Activated naive CD4-positive, alpha-beta T cell treated with anti-CD3 and anti-CD28 coated beads, Interleukin-2, amount 50 U/mL, for 16 hours (primary cell): ENCODE results near the gene DNM3.

Experiments used
- DNase-seq: peaks from one replicate; pipeline ENCODE4 v3.0.0-alpha.2; 2020

DNM3 gene

GRCh38 chr1:171931752-171932151 is 90.5 kb downstream of the DNM3 start:
- DNase-seq: no peak

DNA sequence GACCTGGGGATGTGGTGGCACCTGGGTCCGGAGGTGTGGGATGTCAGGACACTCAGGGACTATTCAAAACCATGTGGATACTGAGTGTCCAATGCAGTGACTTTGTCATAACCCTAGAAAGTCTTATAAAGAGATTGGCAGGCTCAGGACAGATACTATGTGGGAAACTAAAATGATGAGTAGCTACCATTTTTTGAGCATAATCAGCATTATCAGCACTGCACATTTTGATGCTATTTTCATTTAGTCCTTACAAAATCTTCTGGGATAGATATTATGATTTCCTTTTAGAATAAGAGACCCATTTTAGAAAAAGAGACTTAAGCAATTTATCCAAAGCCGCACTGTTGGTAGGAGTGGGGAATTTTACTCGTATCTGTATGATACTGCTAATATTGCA is 93.4 kb downstream of the DNM3 start:
- DNase-seq: no peak

- DNase-seq: no peak
Measured at GRCh38 chr1:171935086-171935485, 93.8 kb downstream of the DNM3 start.

GRCh38 chr1:171935664-171936063 is 94.4 kb downstream of the DNM3 start:
- DNase-seq: no peak

DNA sequence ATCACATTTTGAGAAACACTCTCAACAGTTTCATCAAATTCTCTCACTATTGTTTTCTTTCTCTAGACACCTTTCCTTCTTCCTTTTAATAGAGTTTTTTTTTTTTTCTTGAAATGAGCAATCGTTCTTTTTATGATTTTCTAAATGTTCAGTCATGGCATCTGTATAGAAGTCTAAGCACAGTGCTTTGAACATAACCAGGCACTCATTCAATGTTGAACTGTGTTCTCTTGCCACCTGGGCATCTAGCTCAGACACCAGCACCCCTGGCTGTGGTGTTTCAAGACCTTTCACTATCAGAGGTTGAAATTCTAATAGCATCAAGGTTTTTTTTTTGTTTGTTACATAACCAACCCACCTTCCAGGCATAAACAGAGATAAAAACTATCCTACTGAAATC is 96.6 kb downstream of the DNM3 start:
- DNase-seq: no peak

GRCh38 chr1:171939740-171940139 is 98.4 kb downstream of the DNM3 start:
- no peak for DNase-seq

DNA sequence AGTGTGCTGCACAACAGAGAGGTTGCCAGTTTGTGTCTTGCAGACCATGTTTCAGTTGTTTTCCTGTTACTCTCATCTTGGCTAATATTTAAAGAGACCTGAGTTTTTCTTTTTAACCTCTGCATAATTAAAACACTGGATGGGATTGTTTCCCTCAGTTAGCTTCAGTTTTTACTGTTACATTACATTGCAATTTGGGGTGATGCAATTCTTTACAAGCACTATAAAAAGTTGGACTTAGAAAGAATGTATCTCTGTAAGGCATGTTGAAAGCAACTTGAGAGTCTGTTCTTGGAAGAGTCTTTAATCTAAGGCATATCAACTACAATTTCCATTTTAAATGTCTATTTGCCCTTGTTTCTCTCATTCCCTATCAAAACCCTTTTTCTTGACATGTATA is 99.1 kb downstream of the DNM3 start:
- no peak for DNase-seq

DNA sequence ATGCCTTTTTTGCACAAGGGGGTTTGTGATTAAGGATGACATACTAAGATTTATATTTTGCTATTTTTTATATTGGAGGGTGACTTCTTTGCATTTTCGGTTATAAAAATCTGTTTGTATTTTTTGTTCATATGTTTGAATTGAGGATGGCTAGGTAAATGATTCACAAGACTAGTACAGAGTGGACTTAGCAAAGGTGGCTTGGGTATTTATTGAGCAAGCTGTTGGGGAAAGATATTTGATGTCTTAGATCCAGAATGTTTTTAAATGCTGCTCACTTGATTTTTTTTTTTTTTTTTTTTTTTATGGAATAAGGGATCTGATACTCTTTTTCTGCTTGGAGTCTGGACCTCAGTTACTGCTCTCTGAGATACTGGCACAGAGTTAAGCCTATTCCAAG is 100.6 kb downstream of the DNM3 start:
- DNase-seq: no peak

DNA sequence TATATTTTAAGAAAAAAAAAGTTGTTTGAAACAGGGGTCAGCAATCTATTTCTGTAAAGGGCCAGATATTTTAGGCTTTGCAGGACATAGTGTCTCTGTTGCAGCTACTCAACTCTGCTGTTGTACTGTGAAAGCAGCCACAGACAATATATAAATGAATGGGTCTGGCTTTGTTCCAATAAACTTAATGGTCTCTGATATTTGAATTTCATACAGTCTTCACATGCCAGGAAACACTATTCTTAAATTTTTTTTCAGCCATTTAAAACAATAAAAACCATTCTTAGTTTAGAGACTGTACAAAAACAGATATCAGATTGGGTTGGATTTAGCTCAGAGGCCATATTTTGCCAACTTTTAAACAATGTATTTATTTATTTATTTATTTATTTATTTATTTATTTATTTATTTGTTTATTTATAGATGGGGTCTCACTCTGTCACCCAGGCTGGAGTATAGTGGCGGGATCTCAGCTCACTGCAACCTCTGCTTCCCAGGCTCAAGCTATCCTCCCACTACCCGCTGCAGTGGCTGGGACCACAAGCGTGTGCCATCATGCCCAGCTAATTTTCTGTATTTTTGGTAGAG is 102.8 kb downstream of the DNM3 start:
- no peak for DNase-seq

- no peak for DNase-seq
Measured at GRCh38 chr1:171948511-171948910, 107.2 kb downstream of the DNM3 start.

- no peak for DNase-seq
Measured at GRCh38 chr1:171949316-171949715, 108.0 kb downstream of the DNM3 start.

DNA sequence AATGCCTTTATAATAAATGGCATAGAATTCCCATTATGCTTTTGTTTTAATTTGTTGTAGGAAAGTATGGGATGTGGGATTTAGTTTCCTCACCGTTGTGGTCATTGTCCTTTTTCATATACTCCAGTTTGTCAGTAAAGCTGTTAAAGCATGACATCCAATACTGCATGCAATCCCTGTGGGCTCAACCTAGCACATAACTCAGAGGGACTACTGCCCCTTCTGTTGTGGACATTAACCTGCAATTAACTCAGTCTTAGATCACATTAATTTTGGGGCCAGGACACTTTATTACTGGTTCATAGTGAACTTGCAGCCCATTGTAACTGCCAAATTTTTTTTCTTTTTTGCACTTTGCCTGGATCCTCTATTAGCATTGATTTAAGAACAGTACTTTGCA is 112.5 kb downstream of the DNM3 start:
- DNase-seq: no peak

DNA sequence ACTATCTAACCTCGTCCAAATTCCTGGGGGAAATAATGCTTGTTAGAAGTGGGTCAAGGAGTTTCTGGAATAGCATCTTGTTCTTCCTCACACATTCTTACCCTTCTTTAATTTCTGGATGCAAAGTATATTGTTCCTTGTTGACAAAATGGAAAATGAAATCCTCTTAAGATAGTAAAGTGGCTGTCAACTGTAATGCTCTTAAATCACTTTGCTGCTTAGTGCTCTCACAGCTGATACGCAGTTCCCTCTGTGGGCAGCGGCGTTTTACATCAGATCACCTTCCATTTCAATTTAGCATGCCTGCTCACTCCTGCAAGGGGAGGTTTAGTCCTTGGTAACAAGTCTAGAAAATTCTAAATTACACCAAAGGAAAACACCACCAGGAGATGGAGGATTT is 113.1 kb downstream of the DNM3 start:
- DNase-seq: no peak

DNA sequence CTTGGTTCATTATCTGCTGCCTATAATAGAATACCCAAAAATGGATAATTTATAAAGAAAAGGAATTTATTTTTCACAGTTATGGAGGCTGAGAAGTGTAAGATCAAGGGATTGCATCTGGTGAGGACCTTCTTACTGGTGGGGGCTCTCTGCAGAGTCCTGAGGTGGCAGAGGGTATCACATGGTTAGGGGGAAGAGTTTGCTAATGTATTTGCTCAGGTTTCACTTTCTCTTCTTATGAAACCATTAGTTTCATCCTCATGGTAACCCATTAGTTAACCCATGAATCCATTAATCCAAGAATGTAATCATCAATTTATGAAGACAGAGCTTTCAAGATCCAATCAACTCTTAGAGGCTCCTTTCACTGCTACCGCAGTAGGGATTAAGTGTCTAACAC is 120.6 kb downstream of the DNM3 start:
- DNase-seq: no peak

GRCh38 chr1:171963762-171964161 is 122.5 kb downstream of the DNM3 start:
- DNase-seq: no peak

DNA sequence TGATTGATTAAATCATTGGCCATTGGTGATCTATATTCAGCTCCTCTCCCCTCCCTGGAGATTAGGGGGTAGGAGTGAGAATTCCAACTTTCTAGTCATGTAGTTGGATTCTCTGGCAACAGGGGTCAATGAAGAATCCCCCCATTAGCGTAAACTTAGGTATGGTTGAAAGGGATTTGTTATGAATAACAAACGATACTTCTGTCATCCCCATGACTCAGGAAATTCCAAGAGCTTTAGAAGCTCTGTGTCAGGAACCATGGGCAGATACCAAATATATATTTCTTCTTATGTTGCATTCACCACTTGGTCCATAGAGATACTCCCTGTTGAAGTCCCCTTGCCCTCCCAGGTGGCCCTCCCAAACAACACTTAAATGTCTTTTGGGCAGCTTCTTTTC is 124.5 kb downstream of the DNM3 start:
- no peak for DNase-seq

DNA sequence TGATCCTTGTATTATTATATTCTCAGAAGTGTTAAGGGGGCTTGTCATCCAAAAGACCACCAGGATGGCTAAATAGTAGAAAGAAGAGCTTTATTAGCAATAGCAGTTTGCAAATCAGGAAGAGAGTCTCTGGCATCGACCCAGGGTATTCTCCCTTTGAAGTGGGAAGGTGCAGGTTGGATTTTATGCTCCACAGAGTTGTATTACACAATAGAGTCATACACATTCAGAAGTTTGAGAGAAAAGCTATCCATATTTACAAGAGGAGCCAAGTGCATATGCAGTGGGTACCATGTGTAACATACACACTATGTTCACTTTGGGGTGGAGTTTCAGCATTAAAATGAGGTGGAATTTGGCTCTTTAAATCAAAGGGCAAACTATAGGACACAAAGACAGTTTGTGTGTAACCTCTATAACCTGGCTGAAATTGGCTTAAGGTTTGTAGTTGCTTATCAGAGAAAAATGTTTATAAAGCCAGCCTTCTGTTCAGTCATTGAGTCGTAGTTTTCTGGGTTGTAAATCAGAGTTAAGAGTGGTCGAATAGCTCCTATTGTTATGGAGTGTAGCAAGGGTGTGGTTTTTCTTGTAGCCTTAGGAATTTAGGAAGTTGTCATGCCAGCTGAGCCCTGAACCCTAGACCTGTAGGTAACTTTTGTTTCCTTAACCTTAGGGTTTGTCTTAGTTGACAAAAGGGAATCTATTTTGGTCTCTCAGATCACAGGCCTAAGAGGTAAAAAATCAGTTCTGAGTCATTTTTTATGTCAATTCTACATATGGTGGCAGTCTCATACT is 125.3 kb downstream of the DNM3 start:
- no peak for DNase-seq

DNA sequence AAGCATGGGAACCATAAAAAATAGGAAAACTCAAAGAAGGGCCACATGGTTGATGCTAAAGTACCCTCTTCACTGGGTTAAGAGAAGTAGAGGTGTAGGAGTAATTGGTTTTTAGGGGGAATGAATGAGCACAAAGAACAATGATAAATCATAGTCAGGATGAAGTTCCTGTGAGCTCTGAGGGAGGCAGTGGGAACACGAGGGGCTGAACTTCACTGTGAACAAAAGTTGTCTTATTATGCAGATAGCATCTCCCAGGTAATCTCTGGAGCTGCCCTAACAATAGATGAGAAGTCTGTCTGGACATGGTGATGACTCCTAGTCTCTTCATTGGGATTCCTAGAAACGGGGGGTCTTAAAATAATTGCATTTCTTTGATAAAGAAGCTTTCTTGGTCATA is 127.9 kb downstream of the DNM3 start:
- DNase-seq: no peak

DNA sequence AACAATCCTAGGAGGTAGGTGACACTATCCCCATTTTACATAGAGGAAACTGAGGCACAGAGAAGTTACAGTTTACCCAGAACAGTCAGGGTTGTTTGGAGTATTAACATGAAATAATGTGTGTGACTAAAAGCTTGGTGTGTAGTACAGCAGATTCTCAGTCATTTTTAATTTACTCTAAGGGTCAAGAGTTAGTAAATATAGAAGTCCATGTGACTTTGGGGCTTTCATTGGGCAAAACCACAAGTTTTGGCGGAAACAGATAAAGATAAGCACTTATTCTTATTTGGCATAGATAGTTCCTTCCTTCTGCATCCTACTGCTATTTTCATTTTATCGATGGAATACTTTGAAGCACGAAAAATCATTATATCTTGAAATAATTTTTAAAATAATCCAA is 128.5 kb downstream of the DNM3 start:
- DNase-seq: no peak

- DNase-seq: no peak
Measured at GRCh38 chr1:171972846-171973245, 131.5 kb downstream of the DNM3 start.

DNA sequence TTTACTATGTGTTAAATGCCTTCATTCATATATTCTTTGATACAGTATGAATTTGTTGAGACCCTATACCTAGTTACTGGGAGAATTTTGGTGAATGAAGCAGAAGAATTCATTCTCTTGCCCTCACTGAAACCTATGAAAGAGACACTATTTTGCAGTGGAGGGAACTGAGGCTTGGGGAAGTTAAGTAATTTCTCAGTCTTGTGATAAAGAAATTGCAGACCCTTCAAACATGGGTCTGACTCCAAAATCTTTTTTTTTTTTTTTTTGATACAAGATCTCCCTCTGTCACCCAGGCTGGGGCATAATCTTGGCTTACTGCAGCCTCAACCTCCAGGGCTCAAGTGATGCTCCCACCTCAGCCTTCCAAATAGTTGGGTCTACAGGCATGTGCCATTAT is 132.1 kb downstream of the DNM3 start:
- no peak for DNase-seq

DNA sequence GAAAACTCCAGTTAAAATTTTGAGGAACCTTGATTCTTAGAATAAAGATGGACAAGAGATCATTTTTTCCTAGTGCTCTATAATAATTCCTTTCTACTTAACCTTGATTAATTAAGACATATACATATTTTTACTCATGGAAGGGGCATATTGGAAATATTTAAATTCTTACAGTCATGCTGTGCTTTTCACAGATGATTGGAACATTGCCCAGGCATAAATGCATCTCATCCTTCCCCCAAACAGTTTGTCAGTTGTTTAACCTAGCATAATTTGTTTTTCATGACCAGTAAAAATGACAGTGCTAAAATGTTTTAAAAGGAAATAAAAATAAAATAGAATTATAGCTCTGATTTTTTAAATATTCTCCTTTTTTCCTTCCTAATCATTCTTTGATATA is 140.0 kb downstream of the DNM3 start:
- no peak for DNase-seq

GRCh38 chr1:171983584-171983983 is 142.3 kb downstream of the DNM3 start:
- DNase-seq: no peak

- no peak for DNase-seq
Measured at GRCh38 chr1:171984262-171984661, 143.0 kb downstream of the DNM3 start.

GRCh38 chr1:171984850-171985485 is 143.7 kb downstream of the DNM3 start:
- DNase-seq: no peak
